ENCODE results near the gene FOXO4. TPM values are rescaled to one million over a fixed set of nuclear protein-coding genes. Genes with fewer than 3 reads are reported as not detected.
"Not testable (repeated sequence)": the region's sequence is repeated elsewhere in the genome, so short reads cannot be mapped to it uniquely, and the experiment has no call there.

FOXO4 gene
- total RNA-seq (10 to 100 TPM; 58.0 to 71.8 TPM), polyA plus RNA-seq (ENCODE audit: insufficient read depth, low read depth, low replicate concordance) (39.5 TPM)
- long read RNA-seq, donor 1, transcript FOXO4-202 (3 exons, 3,301 nt): major isoform, 18 of 216 reads
- long read RNA-seq, donor 1, partial matches to known transcripts: 197 of 216 reads
- long read RNA-seq, donor 1, other reads (novel, unspliced or antisense): 0 of 216 reads
- long read RNA-seq, donor 2, transcript FOXO4-202 (3 exons, 3,301 nt): major isoform, 17 of 99 reads
- long read RNA-seq, donor 2, partial matches to known transcripts: 81 of 99 reads
- long read RNA-seq, donor 2, other reads (novel, unspliced or antisense): 0 of 99 reads

- TF ChIP-seq POLR2A (IDR thresholded peaks at IDR 0.05): no peak
- TF ChIP-seq CTCF (IDR thresholded peaks at IDR 0.05): no peak
- no peaks in the 10 kb centered on the region for H3K36me3 ChIP-seq (ENCODE audit: low read depth, missing control alignments)
- H3K27me3 ChIP-seq: no peaks in the 10 kb centered on the region
- peak; percentile 96 for DNase-seq
- peak within 1 kb of the TSS; percentile 59 to 73 for H3K4me3 ChIP-seq
- no peaks in the 10 kb centered on the region for H3K4me1 ChIP-seq
- intact Hi-C loops (cut with DNase I; ENCODE audit: low total_unique reads): no loop called here
- H3K27ac ChIP-seq: peak within 1 kb of the TSS; percentile 65 to 74
- no peaks in the 10 kb centered on the region for H3K9me3 ChIP-seq
- 0 to 1% methylated on average over 5 to 22 of the region's 29 CpGs for WGBS, 2 donors
Measured at GRCh38 chrX:71095555-71095980, at the start of gene FOXO4. TSS of gene FOXO4 (plus strand) at chrX:71095851. CDS start at chrX:71096529, 678 bp downstream.

- H3K27ac ChIP-seq; H3K4me3 ChIP-seq; H3K36me3 ChIP-seq (ENCODE audit: low read depth, missing control alignments); intact Hi-C loops (cut with DNase I; ENCODE audit: low total_unique reads); H3K9me3 ChIP-seq; H3K27me3 ChIP-seq; DNase-seq; H3K4me1 ChIP-seq: not testable (repeated sequence)
- WGBS, 2 donors: 93 to 95% methylated on average over 4 to 8 of the region's 8 CpGs
Measured at GRCh38 chrX:71047891-71048290, 47.8 kb upstream of the FOXO4 start.

GRCh38 chrX:71052721-71053120 lies 42.9 kb upstream of the FOXO4 start:
- intact Hi-C loops (cut with DNase I; ENCODE audit: low total_unique reads): no loop called here
- no peaks in the 10 kb centered on the region for H3K9me3 ChIP-seq
- no peaks in the 10 kb centered on the region for H3K4me1 ChIP-seq
- no peak for DNase-seq
- 53 to 56% methylated on average over 6 to 7 of the region's 7 CpGs for WGBS, 2 donors
- no peaks in the 10 kb centered on the region for H3K36me3 ChIP-seq (ENCODE audit: low read depth, missing control alignments)
- no peak overlapping the region for H3K27ac ChIP-seq
- no peaks in the 10 kb centered on the region for H3K27me3 ChIP-seq
- TF ChIP-seq POLR2A (IDR thresholded peaks at IDR 0.05) (no peak), CTCF (IDR thresholded peaks at IDR 0.05) (no peak)
- peak overlapping the region in 1 of 2 donors; percentile 3 for H3K4me3 ChIP-seq

GRCh38 chrX:71053217-71053621 lies 42.4 kb upstream of the FOXO4 start:
- TF ChIP-seq CTCF (IDR thresholded peaks at IDR 0.05) (no peak), POLR2A (IDR thresholded peaks at IDR 0.05) (no peak)
- peak; percentile 43 for DNase-seq

GRCh38 chrX:71056867-71057266 lies 38.8 kb upstream of the FOXO4 start:
- intact Hi-C loops (cut with DNase I; ENCODE audit: low total_unique reads): no loop called here
- H3K27me3 ChIP-seq: no peaks in the 10 kb centered on the region
- H3K4me1 ChIP-seq: no peaks in the 10 kb centered on the region
- DNase-seq: no peak
- no peak overlapping the region for H3K4me3 ChIP-seq
- H3K27ac ChIP-seq: no peak overlapping the region
- no peaks in the 10 kb centered on the region for H3K9me3 ChIP-seq
- TF ChIP-seq POLR2A (IDR thresholded peaks at IDR 0.05) (no peak), CTCF (IDR thresholded peaks at IDR 0.05) (no peak)
- H3K36me3 ChIP-seq (ENCODE audit: low read depth, missing control alignments): no peaks in the 10 kb centered on the region

More at GRCh38 chrX:71053217-71053621, 42.4 kb upstream of the FOXO4 start:
- peak overlapping the region in 1 of 2 donors; percentile 3 for H3K4me3 ChIP-seq
- no peaks in the 10 kb centered on the region for H3K4me1 ChIP-seq
- intact Hi-C loops (cut with DNase I; ENCODE audit: low total_unique reads): no loop called here
- no peak overlapping the region for H3K27ac ChIP-seq
- no peaks in the 10 kb centered on the region for H3K36me3 ChIP-seq (ENCODE audit: low read depth, missing control alignments)
- H3K9me3 ChIP-seq: no peaks in the 10 kb centered on the region
- 58 to 59% methylated on average over 4 to 16 of the region's 18 CpGs for WGBS, 2 donors
- no peaks in the 10 kb centered on the region for H3K27me3 ChIP-seq

Data from testis (tissue), 5 donors.